HG03097 (cell line): ENCODE data around the gene B4GALNT1.
"Not testable (repeated sequence)": the region's sequence is repeated elsewhere in the genome, so short reads cannot be mapped to it uniquely, and the experiment has no call there.

Source experiments
- ATAC-seq: cut with Tn5 transposase; IDR thresholded peaks from one replicate; pipeline ENCODE4 v1.9.1; 2021; ENCODE audit not compliant: unreplicated experiment, low FRiP score

Gene B4GALNT1

DNA sequence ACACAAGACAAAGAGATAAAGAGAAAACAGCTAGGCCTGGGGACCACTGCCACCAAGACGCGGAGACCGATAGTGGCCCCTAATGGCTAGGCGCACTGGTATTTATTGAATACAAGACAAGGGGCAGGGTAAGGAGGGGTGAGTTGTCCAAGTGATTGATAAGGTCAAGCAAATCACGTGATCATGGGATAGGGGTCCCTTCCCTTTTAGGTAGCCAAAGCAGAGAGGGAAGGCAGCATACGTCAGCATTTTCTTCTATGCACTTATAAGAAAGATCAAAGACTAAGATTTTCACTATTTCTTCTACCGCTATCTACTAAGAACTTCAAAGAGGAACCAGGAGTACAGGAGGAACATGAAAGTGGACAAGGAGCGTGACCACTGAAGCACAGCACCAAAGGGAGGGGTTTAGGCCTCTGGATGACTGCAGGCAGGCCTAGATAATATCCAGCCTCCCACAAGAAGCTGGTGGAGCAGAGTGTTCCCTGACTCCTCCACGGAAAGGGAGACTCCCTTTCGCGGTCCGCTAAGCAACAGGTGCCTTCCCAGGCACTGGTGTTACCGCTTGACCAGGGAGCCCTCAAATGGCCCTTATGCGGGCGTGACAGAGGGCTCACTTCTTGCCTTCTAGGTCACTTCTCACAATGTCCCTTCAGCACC lies 43.9 kb downstream of the B4GALNT1 start:
- not testable (repeated sequence) for ATAC-seq

- ATAC-seq = no peak
Measured at GRCh38 chr12:57586832-57587429, 46.1 kb downstream of the B4GALNT1 start.

DNA sequence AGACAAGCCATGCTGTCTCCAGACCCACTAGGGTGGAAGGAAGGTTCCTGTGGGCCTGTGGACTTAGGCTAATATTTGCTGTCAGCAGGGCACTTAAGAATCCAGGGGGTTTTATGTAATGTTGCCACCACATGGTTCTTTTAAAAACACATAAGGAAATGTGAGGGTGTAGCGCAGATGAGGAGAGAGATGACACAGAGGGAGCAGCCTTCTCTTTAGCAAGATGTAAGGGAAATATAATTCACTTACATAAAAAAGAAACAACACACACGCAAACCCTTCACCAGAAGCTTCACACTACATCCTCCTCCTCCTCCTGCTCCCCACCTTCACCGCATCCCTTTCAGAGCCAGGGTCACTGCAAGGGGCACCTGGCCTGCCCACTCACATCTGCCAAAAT lies 46.9 kb downstream of the B4GALNT1 start:
- no peak for ATAC-seq

DNA sequence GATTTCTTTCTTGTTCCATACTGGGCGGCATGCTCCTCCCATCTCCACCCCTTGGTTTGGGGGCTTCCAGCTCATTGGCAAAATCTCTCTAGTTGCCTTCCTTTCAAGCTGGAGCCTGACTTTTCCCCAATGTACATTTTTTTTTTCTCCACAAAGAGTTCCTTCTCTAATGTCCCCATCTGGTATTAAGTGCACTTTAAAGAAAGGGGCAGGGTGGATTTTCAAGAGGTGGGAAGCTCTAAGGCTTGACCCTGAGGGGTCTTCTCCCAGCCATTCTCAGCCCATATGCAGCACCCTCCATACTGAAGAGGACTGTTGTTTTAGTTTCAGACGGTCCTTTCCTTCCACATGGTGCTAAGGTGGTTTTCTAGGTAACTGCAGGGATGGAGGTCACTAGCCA lies 47.8 kb downstream of the B4GALNT1 start:
- no peak for ATAC-seq

DNA sequence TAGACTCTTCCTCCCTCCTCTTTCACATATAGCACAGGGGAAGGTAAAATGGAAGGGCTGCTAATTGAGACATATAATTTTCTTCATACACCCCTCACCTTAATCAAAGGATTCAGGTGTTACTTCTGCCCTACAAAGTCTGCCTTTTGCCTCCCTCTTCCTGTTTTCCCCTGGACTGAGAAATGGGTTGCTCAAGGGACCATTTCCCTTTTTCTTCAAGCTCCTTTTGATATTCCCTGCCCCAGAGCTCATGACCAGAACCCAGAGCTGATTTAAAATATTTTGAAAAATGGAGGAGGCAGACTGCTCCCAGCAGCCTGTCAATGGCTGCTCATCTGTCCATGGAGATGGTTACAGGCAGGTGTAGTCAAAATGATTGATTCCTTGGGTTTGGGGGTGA lies 48.3 kb downstream of the B4GALNT1 start:
- ATAC-seq = no peak

DNA sequence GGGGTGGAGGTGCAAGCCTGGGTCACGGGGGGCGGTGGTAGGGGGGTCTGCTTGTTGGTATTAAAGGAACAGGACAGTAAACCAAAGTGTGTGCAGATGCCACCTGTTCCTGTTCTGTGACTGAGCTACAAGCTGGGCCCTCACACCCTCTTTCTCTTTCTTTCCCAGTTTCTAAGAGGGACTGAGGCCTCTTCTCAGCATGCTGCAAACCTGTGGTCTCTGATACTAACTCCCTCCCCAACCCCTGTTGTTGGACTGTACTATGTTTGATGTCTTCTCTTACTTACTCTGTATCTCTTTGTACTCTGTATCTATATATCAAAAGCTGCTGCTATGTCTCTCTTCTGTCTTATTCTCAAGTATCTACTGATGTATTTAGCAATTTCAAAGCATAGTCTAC lies 49.0 kb downstream of the B4GALNT1 start:
- ATAC-seq = no peak

DNA sequence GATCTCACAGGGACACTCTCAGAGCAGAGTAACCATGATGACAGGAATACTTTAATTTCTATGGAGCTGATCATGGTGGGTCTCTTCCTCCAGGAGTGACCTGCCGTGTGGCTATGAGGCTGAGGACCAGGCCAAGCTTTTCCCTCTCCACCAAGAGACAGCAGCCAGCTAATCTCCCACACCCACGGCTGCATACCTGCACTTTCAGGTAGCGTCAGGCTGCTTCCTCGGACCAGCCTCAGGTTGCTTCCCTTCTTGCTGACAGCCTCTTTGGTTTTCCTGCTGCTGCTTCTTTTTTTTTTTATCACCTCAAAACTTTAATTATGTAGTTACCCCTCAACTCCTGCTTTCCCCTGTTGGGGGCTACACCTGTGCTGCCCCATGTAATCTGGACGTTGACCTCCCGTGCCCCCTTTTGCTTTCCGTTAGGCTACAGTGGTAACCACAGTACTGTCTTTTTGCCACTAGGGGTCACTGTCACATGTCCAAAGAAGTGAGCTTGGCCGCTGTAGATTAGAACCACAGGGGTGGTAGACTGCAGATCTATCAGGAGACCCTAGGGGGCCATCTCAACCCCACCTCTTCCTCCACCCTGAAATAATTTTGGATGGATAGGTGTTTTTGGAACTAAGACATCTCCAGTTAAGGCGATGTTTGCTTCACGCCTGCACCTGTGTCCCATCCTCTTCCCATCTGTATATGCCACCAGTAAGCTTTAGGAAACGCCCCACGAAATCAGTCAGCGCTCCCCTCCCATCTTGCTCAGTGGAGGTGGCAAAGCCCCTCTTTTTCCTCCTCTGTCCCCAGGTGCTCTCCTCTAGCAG lies 49.8 kb downstream of the B4GALNT1 start:
- peak; percentile 87 for ATAC-seq

GRCh38 chr12:57582440-57582839 lies 50.6 kb downstream of the B4GALNT1 start:
- ATAC-seq = no peak

DNA sequence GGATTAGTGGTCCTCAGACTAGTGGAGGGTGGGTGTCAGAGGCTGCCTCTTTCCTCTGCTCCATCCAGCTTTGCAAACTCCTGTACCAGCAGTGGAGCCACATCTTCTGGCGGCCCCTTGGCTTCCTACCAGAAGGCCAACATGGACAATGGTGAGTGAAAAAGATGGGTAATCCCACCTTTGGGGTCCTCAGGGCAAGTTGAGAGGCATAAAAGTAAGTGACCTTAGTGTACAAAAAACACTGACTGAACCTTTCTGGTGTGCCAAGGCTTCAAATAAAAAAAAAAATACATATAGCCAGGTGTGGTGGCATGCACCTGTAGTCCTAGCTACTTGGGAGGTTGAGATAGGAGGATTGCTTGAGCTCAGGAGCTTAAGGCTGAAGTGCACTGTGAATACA lies 51.2 kb downstream of the B4GALNT1 start:
- ATAC-seq = no peak

- ATAC-seq = no peak
Measured at GRCh38 chr12:57580466-57580795, 52.6 kb downstream of the B4GALNT1 start.

- no peak for ATAC-seq
Measured at GRCh38 chr12:57579677-57580465, 53.1 kb downstream of the B4GALNT1 start.

DNA sequence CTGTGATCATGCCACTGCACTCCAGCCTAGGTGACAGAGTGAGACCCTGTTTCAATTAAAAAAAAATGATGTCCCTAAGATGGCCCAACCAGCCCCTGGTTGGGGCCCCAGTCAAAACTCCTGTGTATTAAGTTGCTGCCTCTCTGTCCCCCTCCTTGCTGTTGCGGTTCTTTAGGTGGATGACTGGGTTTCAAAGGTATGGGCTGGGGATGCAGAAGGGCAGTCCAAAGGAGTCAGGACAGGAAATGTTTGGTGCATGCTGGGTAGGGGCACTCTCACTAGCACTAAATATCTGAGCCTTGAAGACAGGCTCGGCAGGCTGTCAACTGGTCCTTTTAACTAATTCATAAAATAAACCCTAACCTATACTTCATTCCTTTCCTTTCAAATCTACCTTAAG lies 54.0 kb downstream of the B4GALNT1 start:
- no peak for ATAC-seq

GRCh38 chr12:57577981-57578758 lies 54.8 kb downstream of the B4GALNT1 start:
- no peak for ATAC-seq

DNA sequence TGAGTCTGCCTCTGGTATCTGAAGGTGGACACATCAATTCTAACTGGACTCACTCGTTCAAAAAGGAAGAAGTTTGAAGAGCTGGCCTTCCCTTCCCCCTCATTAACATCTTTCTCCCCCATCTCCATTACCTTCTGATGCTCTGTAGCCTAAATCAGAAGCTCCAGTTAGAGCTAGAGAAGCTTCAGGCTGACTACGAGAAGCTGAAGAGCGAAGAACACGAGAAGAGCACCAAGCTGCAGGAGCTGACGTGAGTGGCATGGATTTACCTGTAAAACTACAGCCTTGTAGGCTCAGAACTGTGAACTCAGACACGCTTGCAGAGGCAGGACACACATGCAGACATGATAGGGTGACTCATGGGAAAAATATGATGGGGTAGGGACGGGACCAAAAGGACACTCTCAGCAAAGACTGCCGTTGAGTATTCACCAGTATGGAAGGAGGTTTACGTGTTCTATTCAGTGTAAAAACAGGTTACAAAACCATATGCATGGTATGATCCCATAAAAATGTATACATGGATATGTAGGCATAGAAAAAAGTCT lies 56.3 kb downstream of the B4GALNT1 start:
- no peak for ATAC-seq
